GM12874 (cell line): ENCODE data around the gene CENPE.

ENCODE experiments used
- TF ChIP-seq, protein P1 (sequence below): IDR thresholded peaks from 2 replicates; pipeline ENCODE4 v1.5.1; 2011; ENCODE audit warnings: low read depth, mild to moderate bottlenecking, control low read depth, low read length, moderate library complexity; ENCODE audit not compliant: insufficient read depth

Gene CENPE

DNA sequence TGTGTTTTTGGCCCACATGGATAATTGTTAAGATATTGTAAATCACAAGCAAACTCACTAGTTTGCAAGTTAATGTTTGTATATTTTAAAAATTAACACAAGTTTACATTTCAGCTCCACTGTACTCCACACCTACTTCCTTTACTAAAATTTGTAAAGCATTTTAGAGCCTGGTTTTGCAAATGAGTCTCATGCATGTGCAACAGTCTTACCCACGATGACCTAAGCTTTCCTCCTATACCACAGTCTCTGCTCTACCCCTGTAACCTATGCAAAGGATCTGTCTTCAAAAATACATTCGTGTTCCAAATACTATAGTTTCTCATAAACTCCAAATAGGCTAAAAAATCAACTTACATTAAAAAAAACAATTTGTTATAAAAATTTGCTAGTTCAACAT lies 108.7 kb downstream of the CENPE start:
- TF ChIP-seq, protein P1, sequence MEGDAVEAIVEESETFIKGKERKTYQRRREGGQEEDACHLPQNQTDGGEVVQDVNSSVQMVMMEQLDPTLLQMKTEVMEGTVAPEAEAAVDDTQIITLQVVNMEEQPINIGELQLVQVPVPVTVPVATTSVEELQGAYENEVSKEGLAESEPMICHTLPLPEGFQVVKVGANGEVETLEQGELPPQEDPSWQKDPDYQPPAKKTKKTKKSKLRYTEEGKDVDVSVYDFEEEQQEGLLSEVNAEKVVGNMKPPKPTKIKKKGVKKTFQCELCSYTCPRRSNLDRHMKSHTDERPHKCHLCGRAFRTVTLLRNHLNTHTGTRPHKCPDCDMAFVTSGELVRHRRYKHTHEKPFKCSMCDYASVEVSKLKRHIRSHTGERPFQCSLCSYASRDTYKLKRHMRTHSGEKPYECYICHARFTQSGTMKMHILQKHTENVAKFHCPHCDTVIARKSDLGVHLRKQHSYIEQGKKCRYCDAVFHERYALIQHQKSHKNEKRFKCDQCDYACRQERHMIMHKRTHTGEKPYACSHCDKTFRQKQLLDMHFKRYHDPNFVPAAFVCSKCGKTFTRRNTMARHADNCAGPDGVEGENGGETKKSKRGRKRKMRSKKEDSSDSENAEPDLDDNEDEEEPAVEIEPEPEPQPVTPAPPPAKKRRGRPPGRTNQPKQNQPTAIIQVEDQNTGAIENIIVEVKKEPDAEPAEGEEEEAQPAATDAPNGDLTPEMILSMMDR = no peak

DNA sequence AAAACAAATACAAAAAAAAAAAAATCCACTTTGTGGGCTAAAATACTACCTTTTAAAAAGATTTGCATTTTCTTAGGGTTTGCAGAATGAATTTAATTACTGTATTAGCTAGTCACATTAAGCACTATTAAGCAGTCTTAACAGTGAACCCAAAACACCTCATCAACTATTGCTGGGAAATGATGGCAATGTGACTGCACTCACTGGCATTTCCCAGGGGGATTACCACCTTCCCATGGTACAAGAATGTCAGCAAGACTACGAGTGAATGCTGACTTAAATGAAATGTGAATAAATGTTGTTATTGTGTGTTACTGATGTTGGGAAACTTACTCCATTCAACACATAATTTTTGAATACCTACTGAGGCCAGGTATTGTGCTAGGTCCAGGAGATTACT lies 111.6 kb downstream of the CENPE start:
- TF ChIP-seq, protein P1 = no peak

DNA sequence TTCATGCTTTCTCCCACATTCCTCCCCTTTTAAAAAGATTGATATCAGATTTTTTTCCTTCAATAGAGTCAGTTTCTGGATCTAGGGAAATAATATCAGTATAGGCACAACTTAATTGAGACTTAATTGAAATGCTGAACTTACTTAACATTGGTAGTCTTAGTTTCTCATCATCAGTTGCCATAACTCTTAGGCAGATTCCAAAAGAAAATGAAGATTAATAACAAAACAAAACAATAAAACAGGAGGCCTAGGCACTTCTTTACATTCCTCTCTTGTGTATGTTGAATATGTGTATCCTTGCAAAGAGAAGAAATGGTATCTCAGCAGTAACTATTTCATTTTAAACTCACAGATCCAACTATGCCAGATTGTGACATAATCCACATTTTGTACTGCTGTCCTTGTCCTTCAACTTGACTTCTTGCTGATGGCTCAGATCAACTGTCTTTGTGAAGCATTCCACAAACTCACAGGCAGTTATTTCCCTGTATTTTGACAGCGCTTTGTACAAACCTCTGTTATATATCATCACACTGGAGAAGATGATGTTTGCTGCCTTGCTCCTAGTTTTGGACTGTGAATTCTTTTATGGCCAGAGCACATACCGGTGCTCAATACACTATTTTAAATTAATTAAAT lies 112.5 kb downstream of the CENPE start:
- TF ChIP-seq, protein P1 = no peak

DNA sequence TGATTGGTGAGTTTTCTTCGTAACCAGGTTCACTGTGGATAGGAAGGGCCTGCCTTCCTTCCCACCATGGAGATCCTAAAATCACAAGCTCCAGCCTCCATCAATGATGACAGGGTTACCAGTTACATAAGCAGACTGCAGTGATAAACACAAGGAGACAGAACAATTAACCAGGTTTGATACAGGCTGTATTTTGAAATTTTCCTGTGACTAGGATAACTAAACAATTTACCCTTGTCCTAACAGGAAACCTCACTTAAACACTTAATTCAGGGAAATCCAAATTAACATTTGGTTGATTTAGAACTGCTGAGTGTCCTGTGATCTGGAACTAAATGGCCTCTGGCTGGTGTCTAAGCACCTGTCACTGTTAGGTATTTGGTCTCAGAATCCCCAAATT lies 118.5 kb downstream of the CENPE start:
- TF ChIP-seq, protein P1 = no peak

DNA sequence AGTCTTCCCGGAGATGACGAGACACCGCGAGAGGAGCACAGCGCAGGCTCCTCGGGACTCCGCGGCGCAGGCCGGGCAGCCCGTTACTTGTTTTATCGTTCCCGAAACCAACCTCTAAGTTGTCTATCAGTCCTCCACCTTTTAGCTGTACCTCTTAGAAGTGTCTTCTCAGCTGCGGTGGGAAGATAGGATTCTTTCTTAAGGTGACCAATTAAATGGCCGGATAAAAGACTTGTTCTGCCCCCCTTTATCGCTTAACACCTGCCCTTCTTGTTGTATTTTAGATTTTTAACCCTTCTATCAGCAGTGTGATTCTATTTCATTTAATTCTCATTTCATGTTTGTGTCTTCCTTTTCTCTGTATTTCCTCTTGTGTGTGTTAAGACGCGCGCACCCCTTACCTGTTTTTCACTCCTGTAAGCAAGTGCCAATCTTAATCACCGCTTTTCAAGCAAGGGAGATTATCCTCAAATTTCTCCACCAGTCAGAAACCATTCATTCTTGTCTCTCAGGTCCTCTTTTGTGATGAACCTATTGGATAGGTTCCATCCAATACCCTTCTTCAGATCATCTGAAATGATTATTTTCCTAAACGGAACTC lies 121.3 kb downstream of the CENPE start, which contains the start of gene SLC9B2:
SLC9B2 (minus strand) TSS at position 15 of the 601 bp plus-strand sequence. CDS start 9,211 bp downstream, outside the sequence.
- TF ChIP-seq, protein P1 = no peak

DNA sequence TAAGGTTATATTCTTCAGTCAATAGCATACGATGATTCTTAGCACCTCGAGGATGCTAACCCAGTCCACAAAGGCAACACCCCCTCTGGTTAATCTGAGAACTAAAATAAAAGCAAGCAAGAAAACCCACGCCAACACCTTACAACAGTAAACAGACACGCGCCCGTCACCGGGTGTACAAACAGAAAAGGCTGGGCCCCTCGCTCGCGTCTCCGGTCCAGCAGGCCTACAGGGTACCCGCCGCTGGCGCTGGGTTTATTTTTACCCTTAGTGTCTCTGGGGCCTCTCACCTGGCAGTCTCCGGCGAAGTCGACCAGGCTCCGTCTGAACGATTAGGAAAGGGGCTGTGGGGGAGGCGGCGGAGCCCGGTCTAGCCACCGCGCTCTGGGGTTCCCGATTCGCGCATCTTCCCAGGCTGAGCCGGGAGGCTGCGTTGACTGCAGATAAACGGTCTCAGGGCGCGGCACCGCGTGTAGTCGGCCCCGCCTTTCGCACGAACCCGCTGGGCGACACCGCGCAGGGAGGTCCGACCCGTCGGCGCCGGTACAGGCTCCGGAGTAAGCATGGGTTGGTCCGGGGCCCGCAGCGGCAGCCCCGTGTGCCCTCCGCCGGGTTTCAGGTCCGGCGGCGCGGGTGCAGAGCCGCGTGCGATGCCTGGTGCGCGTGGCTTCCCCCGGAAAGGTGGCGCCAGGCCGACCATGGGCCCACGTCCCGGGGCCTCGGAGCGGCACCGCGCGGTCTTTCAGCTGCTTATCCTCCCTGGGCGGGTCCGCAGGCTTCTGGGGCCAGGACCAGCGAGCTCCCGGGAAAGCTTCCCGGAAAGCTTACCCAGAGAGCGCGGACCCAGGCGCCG lies 122.0 kb downstream of the CENPE start:
- TF ChIP-seq, protein P1 = peak; percentile 0; the same call in 1 of the 2 replicates

DNA sequence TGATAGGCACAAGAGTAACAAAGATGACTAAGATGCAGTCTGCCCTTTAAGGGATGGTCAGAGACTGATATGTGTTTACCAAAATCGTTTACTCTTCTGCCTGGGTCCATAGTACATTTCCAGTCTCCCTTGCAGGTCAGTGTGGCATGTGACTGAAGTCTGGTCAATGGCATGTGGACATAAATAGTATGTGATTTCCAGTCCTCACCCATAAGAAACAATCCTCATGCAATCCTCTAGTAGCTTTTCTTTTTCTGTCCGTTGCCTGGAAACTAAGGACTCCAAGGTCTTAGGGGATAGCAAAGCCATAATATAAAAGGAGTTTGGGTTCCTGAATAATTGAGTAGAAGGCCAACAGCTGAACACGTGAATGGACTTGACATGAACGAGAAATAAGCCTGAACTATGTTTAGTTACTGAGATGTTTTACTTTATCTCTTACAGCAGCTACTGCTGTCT lies 122.7 kb downstream of the CENPE start:
- TF ChIP-seq, protein P1 = no peak
